Activated CD4-positive, CD25-positive, alpha-beta regulatory T cell (primary cell): ENCODE results near the gene TMEM140.

Source experiments
- DNase-seq, 4 experiments: peaks; one replicate each; lab custom pipeline; 2025; lab: John Stamatoyannopoulos, UW

Gene TMEM140

DNA sequence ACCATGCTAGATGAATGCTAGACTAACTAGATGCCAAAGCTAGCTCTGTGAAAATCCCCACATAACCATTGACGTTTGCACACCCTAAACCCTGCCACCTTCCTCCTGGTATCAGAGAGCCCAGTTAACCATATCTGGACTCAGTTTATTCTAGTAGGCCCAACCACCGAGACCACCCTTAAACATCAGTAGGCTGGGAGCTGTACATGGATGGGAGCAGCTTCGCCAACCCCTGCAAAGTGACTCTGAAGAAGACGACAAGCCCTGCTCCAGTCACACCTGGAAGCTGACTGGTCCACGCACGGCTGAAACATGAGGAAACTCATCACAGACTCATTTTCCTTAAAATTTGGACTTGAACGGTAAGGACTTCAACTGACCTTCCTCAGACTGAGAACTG is 27.1 kb downstream of the TMEM140 start:
- DNase-seq, result no peak

- DNase-seq, result no peak
These were observed 28.1 kb downstream of the TMEM140 start for GRCh38 chr7:135175931-135176330.

GRCh38 chr7:135177028-135177696 is 29.3 kb downstream of the TMEM140 start:
- DNase-seq, result no peak

- no peak for DNase-seq
These were observed 30.5 kb downstream of the TMEM140 start for GRCh38 chr7:135178364-135178763.

- DNase-seq, result no peak
These were observed 31.6 kb downstream of the TMEM140 start for GRCh38 chr7:135179321-135179925.

- no peak for DNase-seq
These were observed 32.2 kb downstream of the TMEM140 start for GRCh38 chr7:135180122-135180521.

DNA sequence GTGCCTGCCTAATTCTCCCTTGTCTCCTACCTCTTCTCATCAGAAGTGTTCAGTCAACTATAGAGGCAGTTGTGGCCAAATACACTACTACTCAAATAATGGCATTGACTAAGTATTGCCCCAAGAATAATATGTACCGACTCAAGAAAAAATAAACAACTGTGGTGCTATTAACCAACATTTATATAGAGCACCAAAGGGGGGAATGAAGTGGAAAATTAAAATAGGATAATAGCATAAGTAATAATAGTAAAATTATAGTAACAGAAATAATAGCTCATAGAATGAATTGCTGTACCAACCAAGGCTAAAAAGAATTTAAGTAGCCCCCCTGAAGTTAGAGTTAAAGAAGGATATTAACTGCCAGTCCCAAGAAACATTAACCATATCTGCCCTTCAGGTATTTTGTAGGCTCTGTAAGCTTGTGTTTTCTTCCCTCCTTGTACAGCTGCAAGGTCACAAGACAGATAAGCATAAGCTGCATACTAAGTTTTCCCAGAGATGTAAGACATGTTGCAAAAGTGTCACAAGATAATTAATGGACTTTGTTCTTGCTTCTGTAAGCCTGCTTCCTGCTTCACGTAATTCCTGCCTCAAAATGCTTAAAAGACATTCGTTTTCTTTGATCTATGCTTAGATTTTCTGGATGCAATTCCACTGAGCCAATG is 33.5 kb downstream of the TMEM140 start:
- DNase-seq, result no peak

DNA sequence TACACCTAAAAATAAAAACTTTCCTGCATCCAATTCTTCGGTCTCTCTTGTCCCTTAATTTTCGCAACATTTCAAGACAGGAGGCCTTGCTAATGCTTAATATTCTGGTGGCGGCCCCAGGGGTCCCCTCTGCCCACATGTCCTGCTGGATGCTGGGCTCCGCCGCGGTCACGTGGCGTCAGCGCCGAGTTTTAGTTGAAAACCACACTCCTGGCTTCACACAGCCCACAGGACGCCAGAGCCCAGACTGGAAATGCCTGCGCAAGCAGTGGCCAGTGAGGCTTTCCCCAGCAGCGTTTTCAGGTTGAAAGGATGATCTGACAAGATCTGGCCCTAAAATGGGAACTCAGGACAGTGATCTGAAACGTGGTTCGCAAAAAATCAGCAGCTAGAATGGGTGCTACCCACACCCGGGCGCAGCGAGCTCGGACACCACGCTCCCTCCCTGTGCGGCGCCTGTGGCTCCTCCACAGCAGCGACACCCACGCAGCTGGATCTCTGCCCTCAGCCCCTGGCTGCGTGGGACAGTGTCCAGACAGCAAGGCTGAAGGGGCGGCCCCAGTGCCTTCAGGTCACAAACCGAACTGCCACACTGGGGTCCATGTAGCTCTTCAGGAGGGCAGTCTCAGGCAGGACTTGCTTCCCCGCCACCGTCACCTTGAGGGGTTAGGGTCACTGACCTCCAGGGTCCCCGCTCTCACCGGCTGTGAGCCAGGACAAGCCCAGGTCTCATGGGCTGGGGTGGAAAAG is 34.2 kb downstream of the TMEM140 start:
- DNase-seq, result no peak

- no peak for DNase-seq
These were observed 35.6 kb downstream of the TMEM140 start for GRCh38 chr7:135183478-135183877.

- no peak for DNase-seq
These were observed 36.5 kb downstream of the TMEM140 start for GRCh38 chr7:135184254-135184841.

GRCh38 chr7:135185471-135186260 is 37.8 kb downstream of the TMEM140 start:
- no peak for DNase-seq

DNA sequence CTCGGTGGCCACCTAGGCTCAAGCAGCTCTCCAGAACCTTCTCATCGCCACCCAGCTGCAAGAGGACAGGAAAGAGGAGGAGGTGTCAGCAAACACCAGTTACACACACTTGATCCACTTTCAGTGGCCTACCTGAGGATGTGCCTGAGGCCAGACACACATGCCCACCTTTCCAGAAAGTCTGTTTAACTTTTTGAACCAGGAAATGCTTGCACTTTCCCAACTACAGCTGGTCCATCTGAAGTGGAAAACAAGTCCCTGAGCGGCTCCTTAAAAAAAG is 38.3 kb downstream of the TMEM140 start:
- DNase-seq, result no peak

DNA sequence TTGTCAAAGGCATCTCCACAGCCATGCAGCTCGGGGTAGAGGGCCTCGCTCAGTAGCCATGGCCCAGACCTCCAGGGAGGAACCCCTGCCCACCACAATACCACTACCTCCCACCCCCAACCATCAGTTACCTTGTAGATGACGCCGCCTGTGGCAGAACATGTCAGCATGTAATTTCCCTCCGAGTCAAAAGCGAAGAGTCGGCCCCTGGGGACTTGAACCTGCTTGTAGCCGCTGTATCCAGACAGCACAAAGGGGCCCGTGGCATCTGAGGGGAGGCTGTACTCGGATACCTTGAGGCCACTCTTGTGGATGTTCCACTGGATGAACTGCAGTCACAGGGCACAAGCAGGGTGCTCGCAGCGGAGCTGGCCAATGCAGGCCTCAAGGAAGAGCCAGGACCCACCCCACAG is 39.0 kb downstream of the TMEM140 start:
- DNase-seq, result no peak

DNA sequence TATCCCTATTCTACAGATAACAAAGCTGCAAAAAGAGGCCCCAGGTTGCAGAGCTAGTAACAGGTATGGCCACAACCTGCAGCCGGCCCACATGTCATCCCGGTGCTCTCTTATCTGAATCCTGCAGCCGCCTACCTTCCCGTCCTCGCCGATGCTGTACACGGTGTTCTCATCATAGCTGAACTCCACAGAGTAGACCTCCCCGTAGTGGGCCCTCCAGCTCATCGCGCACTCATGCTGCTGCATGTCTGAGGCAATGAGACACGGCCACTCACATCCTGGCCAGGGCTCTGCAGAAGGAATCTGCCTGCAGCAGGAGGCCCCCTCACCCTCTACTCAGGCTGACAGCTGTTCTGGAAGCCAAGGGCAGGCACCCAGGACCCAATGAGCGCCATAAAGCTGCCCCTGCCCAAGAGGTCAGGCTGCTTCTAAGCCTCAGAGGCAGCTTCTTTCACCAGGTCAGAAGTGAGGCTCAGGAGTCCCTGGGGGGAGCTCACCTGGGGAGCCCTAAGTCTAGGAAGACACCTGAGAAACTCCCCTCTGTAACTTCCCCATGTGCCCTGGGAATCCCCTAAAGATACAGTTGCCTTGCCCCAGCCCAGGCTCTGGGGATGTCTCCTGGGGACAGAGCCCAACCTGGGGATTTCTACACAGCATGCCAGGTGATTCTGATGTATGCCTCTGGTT is 40.6 kb downstream of the TMEM140 start:
- no peak for DNase-seq

DNA sequence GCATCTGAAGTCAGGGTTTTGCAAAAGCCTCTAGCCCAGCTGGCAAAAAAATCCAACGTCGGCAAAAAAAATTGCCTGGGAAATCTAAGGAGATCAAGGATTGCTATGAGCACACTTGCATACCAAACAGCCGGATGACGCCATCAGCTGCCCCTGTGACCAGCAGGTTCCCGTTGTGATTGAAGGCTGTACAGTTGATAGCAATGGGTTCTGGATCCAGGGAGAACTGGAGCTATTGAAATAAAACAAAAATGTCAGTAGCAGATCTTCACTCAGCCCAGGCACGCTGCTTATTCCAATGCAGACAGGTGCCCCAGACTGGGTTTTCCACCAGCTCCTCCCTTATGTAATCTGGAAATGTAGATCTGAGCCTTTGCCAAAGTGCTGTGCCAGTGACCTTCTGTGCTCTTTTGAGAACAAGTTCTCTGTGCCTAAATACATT is 41.4 kb downstream of the TMEM140 start:
- no peak for DNase-seq

DNA sequence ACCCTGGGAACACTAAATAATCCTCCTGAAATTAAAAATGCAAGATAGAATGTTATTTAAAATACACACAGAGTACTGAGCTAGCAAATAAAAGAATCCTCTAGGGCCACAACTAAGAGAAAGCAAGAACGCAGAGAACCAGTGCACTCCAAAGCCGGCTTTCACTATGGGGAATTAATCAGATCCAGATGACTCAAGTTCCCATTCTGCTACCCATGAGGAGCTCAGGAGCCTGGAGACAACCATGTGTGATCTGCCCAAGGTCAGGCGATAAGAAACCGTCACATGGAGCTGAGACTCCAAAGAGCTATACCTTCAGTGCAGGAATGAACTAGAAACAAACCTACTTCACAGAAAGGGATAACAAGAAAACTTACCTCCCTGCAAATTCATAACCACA is 42.1 kb downstream of the TMEM140 start:
- no peak for DNase-seq

DNA sequence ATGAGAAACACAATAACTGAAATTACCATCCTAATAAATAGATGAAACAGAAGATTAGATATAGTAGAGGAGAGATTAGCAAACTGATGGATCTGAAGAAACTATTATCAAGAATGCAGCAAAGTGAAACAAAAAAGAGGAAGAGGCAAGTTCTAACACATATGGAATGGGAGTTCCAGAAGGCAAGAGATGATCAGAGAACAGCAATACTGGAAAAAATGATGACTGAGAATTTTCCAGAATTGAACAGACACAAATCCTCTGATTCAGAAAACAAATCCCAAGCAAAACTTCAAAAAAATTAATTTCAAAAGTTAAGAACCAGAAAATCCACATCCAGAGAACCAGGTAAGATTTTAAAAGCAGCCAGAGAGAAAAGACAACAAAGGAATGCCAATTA is 42.8 kb downstream of the TMEM140 start:
- no peak for DNase-seq

GRCh38 chr7:135192914-135193536 is 45.2 kb downstream of the TMEM140 start:
- DNase-seq, result no peak

DNA sequence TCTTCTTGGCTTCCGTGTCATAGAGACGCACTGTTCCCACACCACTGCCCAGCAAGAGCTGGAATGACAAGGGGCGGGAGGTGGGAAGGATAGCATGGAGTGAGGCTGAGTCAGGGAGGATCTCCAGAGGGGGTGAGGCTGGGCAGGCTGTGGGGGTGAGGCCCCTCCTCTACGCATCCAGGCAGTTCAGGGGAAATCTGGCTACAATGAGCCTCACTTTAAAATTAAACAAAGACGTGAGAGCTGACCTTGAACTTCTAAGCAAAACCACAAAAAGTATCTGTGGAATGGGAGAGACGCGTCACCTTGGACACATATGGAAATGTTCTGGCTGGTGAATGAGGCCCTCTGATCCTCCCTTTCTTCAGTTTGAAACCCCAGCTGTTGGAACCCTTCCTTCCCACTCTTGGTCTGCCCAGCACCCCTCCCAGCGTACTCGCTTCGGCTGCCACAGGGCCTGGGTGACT is 45.8 kb downstream of the TMEM140 start:
- no peak for DNase-seq

DNA sequence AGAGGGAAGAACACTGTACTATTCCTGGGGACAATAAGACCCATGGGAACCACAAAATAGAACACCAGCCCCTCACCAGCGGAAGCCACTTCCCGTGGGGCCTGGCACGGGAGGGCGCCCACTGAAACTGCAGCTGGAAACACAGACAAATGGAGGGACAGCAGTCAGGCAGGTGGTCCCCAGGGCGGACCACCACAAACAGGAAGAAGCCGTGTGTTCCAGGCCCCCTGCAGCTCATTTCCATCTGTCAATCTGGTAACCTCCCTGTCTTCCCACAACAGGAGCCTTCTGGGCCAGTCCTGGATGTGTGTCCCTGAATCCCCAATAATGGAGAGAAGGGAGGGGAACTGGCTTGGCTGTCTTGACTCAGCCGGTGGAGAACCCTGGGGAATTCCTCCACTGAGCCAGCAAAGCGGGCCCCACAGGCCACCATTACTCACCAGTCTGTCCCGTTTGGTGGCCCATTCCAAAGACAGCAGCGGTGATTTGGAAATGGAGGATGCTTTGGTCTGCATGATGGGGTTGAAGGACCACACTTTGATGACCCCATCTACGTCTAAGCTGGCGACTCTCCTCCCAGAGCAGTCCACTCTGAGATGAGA is 46.7 kb downstream of the TMEM140 start:
- no peak for DNase-seq
